SK-N-SH (cell line): Measurements from ENCODE around the gene XXYLT1. TPM values are rescaled to one million over a fixed set of nuclear protein-coding genes. Genes with fewer than 3 reads are reported as not detected.

ENCODE experiments used
- CTCF ChIA-PET: fragments of 300-600, 350-600 bp; formaldehyde crosslinking; extraction: SDS; loops from one replicate; lab custom pipeline; 2021; lab: Yijun Ruan, JAX
- POLR2A ChIA-PET: fragments of 350-600 bp; sonication (Branson Sonifier 250); formaldehyde crosslinking; extraction: SDS; loops from one replicate; lab custom pipeline; 2020; ENCODE audit warnings: antibody characterized with exemption, inconsistent platforms; lab: Yijun Ruan, JAX
- DNase-seq: peaks from one replicate; pipeline ENCODE4 v3.0.0; 2012
- H2AFZ ChIP-seq: fragments of 200-600 bp; sonication (generic); 2 replicates; pipeline ENCODE4 v1.8.1; 2016; ENCODE audit warnings: antibody characterized with exemption, mild to moderate bottlenecking, low read depth
- H3F3A ChIP-seq: fragments of 200-600 bp; sonication (generic); replicated peaks from 2 replicates; pipeline ENCODE3; 2016; ENCODE audit warnings: antibody characterized with exemption, mild to moderate bottlenecking; ENCODE audit not compliant: insufficient read depth
- H3K27ac ChIP-seq, 2 experiments: fragments of 200-500 bp in 1 of 2; fragments of 200-600 bp in 1 of 2; sonication (Bioruptor generic) in 1 of 2; sonication (generic), shearing (Covaris generic) in 1 of 2; 2 replicates each; pipeline versions ENCODE4 v1.5.1 to v1.6.1; 2014 to 2016; ENCODE audit warnings: low read depth in 2 of 2, inconsistent platforms in 1 of 2, low read length in 1 of 2, mild to moderate bottlenecking in 1 of 2, mixed read lengths in 1 of 2
- H3K27me3 ChIP-seq: fragments of 200-600 bp; sonication (generic), shearing (Covaris generic); 2 replicates; pipeline ENCODE4 v1.6.1; 2016; ENCODE audit warnings: mixed run types; ENCODE audit not compliant: insufficient read depth
- H3K36me3 ChIP-seq, 2 experiments: fragments of 200-500 bp in 1 of 2; fragments of 200-600 bp in 1 of 2; sonication (Bioruptor generic) in 1 of 2; sonication (generic) in 1 of 2; replicated peaks in 1 of 2; 2 replicates each; pipeline versions ENCODE3 to v1.5.1; 2014 to 2016; ENCODE audit warnings: low read length in 1 of 2, mild to moderate bottlenecking in 1 of 2; ENCODE audit not compliant: insufficient read depth in 2 of 2, control insufficient read depth in 1 of 2
- H3K4me1 ChIP-seq, 2 experiments: fragments of 200-500 bp in 1 of 2; fragments of 200-600 bp in 1 of 2; sonication (Bioruptor generic) in 1 of 2; sonication (generic), shearing (Covaris generic) in 1 of 2; 2 replicates each; pipeline versions ENCODE4 v1.5.1 to v1.6.1; 2014 to 2016; ENCODE audit warnings: low read depth in 1 of 2, low read length in 1 of 2, mixed run types in 1 of 2; ENCODE audit not compliant: insufficient read depth in 2 of 2, control insufficient read depth in 1 of 2
- H3K4me2 ChIP-seq: fragments of 200-600 bp; sonication (generic), shearing (Covaris generic); 2 replicates; pipeline ENCODE4 v1.6.1; 2017; ENCODE audit warnings: mixed run types
- H3K4me3 ChIP-seq, 2 experiments: fragments of 200-500 bp in 1 of 2; fragments of 200-600 bp in 1 of 2; sonication (Bioruptor generic) in 1 of 2; sonication (generic), shearing (Covaris generic) in 1 of 2; 2 replicates each; pipeline versions ENCODE4 v1.5.1 to v1.8.1; 2014 to 2016; ENCODE audit warnings: low read depth in 2 of 2, inconsistent platforms in 1 of 2, low read length in 1 of 2, mild to moderate bottlenecking in 1 of 2, mixed read lengths in 1 of 2, moderate library complexity in 1 of 2
- H3K79me2 ChIP-seq: fragments of 200-600 bp; sonication (generic); 2 replicates; pipeline ENCODE4 v1.8.1; 2017; ENCODE audit warnings: mild to moderate bottlenecking; ENCODE audit not compliant: insufficient read depth
- H3K9ac ChIP-seq: fragments of 200-600 bp; sonication (generic); 2 replicates; pipeline ENCODE4 v1.6.1; 2017; ENCODE audit warnings: mixed run types
- H3K9me2 ChIP-seq: fragments of 200-600 bp; sonication (generic); 2 replicates; pipeline ENCODE4 v1.6.1; 2017; ENCODE audit warnings: mixed run types
- H3K9me3 ChIP-seq: fragments of 200-600 bp; sonication (generic); 2 replicates; pipeline ENCODE4 v1.6.1; 2017; ENCODE audit warnings: mixed run types, mild to moderate bottlenecking, moderate library complexity
- H4K20me1 ChIP-seq: fragments of 200-600 bp; sonication (generic); 2 replicates; pipeline ENCODE4 v1.6.1; 2017; ENCODE audit warnings: mild to moderate bottlenecking, mixed run types; ENCODE audit not compliant: insufficient read depth
- CHD2 ChIP-seq: fragments of 150-350 bp; IDR thresholded peaks from 2 replicates; pipeline ENCODE4 v1.6.1; 2018; ENCODE audit warnings: low read length; ENCODE audit not compliant: partially characterized antibody
- EP300 ChIP-seq, 2 experiments: IDR thresholded peaks; 2 replicates each; pipeline versions ENCODE4 v1.4.0 to v1.6.1; 2012; ENCODE audit warnings: borderline replicate concordance in 1 of 2, low read depth in 1 of 2, low read length in 1 of 2
- FOXM1 ChIP-seq: IDR thresholded peaks from 2 replicates; pipeline ENCODE4 v1.4.0; 2012; ENCODE audit warnings: low read depth, mild to moderate bottlenecking
- GABPA ChIP-seq: IDR thresholded peaks from 2 replicates; pipeline ENCODE4 v1.4.0; 2012; ENCODE audit warnings: low read depth, mild to moderate bottlenecking
- JUND ChIP-seq: IDR thresholded peaks from 2 replicates; pipeline ENCODE4 v1.4.0; 2012
- NRF1 ChIP-seq: IDR thresholded peaks from 2 replicates; pipeline ENCODE4 v1.6.1; 2012; ENCODE audit warnings: low read depth, mild to moderate bottlenecking, low read length
- POLR2AphosphoS5 ChIP-seq: IDR thresholded peaks from 2 replicates; pipeline ENCODE4 v1.6.1; 2012; ENCODE audit warnings: low read depth, low read length
- RAD21 ChIP-seq: IDR thresholded peaks from 2 replicates; pipeline ENCODE4 v1.6.1; 2012; ENCODE audit warnings: mild to moderate bottlenecking, low read length
- RCOR1 ChIP-seq: fragments of 150-350 bp; IDR thresholded peaks from 2 replicates; pipeline ENCODE4 v1.6.1; 2017; ENCODE audit warnings: antibody characterized with exemption, low read length
- RFX5 ChIP-seq: IDR thresholded peaks from 2 replicates; pipeline ENCODE4 v1.6.1; 2012; ENCODE audit warnings: mild to moderate bottlenecking, improper control_type of control experiment, low read length
- RXRA ChIP-seq: IDR thresholded peaks from 2 replicates; pipeline ENCODE4 v1.4.0; 2012; ENCODE audit warnings: low read depth, mild to moderate bottlenecking, borderline replicate concordance
- SIN3A ChIP-seq: IDR thresholded peaks from 2 replicates; pipeline ENCODE4 v1.6.1; 2012; ENCODE audit warnings: low read depth, mild to moderate bottlenecking, low read length, moderate library complexity, borderline replicate concordance
- TCF12 ChIP-seq: IDR thresholded peaks from 2 replicates; pipeline ENCODE4 v1.4.0; 2012
- WGBS: methylation state at CpG from one replicate; pipeline ENCODE4 v1.1.6; 2017; ENCODE audit warnings: low lambda C conversion rate; 5-methylcytosine and 5-hydroxymethylcytosine counted together
- polyA plus RNA-seq, 3 experiments: library from polyadenylated mRNA; depleted of rRNA; stranded (reverse); fragments of >200 nt; gene quantifications; 2 replicates each; pipeline ENCODE4 v1.2.3, GENCODE V29; 2012
- TF ChIP-seq, protein P1 (sequence below): IDR thresholded peaks from 2 replicates; pipeline ENCODE4 v1.4.0; 2012; ENCODE audit warnings: low read depth, borderline replicate concordance
- TF ChIP-seq, protein P2 (sequence below): IDR thresholded peaks from 2 replicates; pipeline ENCODE4 v1.4.0; 2012; ENCODE audit warnings: low read depth
- TF ChIP-seq, protein P3 (sequence below): IDR thresholded peaks from 2 replicates; pipeline ENCODE4 v1.6.1; 2012; ENCODE audit warnings: mild to moderate bottlenecking, low read depth, low read length, moderate library complexity

XXYLT1 gene
- polyA plus RNA-seq, 1 of the 3 experiments (the other 2 are of a cell fraction), result 22.6 TPM

DNA sequence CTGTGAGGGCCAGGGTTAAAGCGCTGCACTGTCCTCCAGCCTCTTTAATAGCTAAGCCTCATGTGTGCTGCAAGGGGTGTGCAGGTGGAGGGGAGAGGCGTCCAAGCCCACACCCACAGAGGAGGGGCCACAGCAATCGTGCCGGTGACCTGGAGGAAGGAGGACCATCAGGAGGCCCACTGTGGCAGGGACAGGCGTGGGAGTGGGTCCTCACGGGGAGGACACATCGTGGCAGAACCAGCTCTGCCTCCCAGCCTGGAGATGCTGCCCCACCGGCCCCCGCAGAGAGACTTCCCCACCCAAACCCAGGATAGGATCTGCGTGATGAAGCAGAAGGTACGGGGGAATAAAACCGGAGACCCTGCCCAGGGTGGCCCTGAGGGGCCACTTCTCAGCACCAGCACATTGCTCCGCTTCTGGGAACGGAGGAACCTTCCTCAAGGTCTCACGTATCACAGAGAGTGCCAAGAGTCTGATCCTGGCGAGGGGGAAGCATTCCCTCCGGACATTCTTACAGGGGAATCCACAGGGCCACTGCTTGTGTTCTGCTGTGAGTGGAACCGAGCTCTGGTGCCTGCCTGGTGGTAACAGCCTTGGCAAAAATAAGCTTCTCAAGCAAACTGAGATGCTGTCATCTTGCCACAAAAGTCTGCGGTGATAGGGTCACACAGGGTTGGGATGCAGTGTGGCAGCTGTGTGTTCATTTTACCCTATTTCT is 199.8 kb downstream of the XXYLT1 start:
- DNase-seq, result no peak
- CTCF ChIA-PET, result interaction anchor here (1.0 kb wide), 1 partner anchor 35 kb away, joined by 4 read pairs; no protein-coding TSS in a partner anchor

DNA sequence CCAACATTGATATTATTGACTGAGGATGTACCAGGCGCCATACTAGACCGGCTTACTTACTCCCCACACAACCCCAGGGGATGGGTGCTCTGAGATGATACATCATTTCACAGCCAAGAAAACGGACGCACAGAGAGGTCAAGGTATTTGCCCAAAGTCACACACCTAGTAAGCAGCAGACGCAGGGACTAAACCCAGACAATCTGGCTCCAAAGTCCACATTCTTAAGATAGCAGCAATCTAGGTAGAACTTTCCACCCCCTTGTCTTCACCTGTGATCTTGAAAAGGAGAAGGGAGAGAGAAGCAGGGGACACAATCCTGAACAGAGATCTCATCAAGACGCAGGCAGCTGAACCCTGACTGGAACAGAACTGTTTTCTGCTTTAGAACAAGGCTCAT is 200.6 kb downstream of the XXYLT1 start:
- H2AFZ ChIP-seq, result no peak overlapping the region
- no peak overlapping the region for H3K4me3 ChIP-seq
- no peaks in the 10 kb centered on the region for H3K9me3 ChIP-seq
- DNase-seq, result no peak
- peaks cover 0 to 13% of the 10 kb centered on the region in 2 experiments for H3K36me3 ChIP-seq
- H3K27ac ChIP-seq, result no peak overlapping the region
- 92% methylated on average over 6 of the region's 6 CpGs for WGBS
- no peak overlapping the region for H3K4me2 ChIP-seq
- H4K20me1 ChIP-seq, result no peaks in the 10 kb centered on the region
- H3K27me3 ChIP-seq, result no peaks in the 10 kb centered on the region
- H3K4me1 ChIP-seq, result peaks cover 0 to 1% of the 10 kb centered on the region in 2 experiments; a peak in 1 of 4 replicates
- no peaks in the 10 kb centered on the region for H3K9me2 ChIP-seq
- H3K9ac ChIP-seq, result no peak overlapping the region
- ChIA-PET POLR2A (no interaction called here), CTCF (no interaction called here)
- TF ChIP-seq RAD21 (no peak), POLR2AphosphoS5 (no peak), GABPA (no peak), CHD2 (no peak), TCF12 (no peak), JUND (no peak), FOXM1 (no peak), RFX5 (no peak), RXRA (no peak), SIN3A (no peak), EP300 (IDR thresholded peaks at IDR 0.05; ENCODE audit: borderline replicate concordance in 1 of 2, low read depth in 1 of 2, low read length in 1 of 2) (no peak), RCOR1 (no peak), NRF1 (no peak)
- TF ChIP-seq, protein P1, sequence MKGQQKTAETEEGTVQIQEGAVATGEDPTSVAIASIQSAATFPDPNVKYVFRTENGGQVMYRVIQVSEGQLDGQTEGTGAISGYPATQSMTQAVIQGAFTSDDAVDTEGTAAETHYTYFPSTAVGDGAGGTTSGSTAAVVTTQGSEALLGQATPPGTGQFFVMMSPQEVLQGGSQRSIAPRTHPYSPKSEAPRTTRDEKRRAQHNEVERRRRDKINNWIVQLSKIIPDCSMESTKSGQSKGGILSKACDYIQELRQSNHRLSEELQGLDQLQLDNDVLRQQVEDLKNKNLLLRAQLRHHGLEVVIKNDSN, result no peak
- TF ChIP-seq, protein P2, sequence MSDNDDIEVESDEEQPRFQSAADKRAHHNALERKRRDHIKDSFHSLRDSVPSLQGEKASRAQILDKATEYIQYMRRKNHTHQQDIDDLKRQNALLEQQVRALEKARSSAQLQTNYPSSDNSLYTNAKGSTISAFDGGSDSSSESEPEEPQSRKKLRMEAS, result no peak
- TF ChIP-seq, protein P3, sequence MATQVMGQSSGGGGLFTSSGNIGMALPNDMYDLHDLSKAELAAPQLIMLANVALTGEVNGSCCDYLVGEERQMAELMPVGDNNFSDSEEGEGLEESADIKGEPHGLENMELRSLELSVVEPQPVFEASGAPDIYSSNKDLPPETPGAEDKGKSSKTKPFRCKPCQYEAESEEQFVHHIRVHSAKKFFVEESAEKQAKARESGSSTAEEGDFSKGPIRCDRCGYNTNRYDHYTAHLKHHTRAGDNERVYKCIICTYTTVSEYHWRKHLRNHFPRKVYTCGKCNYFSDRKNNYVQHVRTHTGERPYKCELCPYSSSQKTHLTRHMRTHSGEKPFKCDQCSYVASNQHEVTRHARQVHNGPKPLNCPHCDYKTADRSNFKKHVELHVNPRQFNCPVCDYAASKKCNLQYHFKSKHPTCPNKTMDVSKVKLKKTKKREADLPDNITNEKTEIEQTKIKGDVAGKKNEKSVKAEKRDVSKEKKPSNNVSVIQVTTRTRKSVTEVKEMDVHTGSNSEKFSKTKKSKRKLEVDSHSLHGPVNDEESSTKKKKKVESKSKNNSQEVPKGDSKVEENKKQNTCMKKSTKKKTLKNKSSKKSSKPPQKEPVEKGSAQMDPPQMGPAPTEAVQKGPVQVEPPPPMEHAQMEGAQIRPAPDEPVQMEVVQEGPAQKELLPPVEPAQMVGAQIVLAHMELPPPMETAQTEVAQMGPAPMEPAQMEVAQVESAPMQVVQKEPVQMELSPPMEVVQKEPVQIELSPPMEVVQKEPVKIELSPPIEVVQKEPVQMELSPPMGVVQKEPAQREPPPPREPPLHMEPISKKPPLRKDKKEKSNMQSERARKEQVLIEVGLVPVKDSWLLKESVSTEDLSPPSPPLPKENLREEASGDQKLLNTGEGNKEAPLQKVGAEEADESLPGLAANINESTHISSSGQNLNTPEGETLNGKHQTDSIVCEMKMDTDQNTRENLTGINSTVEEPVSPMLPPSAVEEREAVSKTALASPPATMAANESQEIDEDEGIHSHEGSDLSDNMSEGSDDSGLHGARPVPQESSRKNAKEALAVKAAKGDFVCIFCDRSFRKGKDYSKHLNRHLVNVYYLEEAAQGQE, result no peak
- H3K79me2 ChIP-seq, result no peaks in the 10 kb centered on the region
- no peaks in the 10 kb centered on the region for H3F3A ChIP-seq

More for the DNA sequence above, 199.8 kb downstream of the XXYLT1 start:
- Histone ChIP-seq H3K27ac (no peak overlapping the region), H2AFZ (no peak overlapping the region), H3K27me3 (no peaks in the 10 kb centered on the region), H3K9me2 (no peaks in the 10 kb centered on the region), H3F3A (no peaks in the 10 kb centered on the region), H3K9ac (no peak overlapping the region), H3K79me2 (no peaks in the 10 kb centered on the region), H3K4me3 (no peak overlapping the region), H3K4me1 (peaks cover 0 to 10% of the 10 kb centered on the region in 2 experiments; a peak in 1 of 4 replicates), H4K20me1 (no peaks in the 10 kb centered on the region), H3K9me3 (no peaks in the 10 kb centered on the region), H3K4me2 (no peak overlapping the region), H3K36me3 (peaks cover 0 to 13% of the 10 kb centered on the region in 2 experiments)
- POLR2A ChIA-PET, result no interaction called here
- WGBS, result 90% methylated on average over 14 of the region's 19 CpGs
- TF ChIP-seq, protein P3, result no peak
- TF ChIP-seq GABPA, result no peak
